T-helper 2 cell treated with Interferon-gamma antibody and Interleukin-4, amounts not matched to agents 5 μg/mL and 100 μg/mL, for 36 hours (primary cell): Measurements from ENCODE around the gene METTL22.
A peak's percentile ranks its signal among the peaks of the same experiment; 100 is the strongest.
"Not testable (repeated sequence)": the region's sequence is repeated elsewhere in the genome, so short reads cannot be mapped to it uniquely, and the experiment has no call there.

Source experiments
- DNase-seq: peaks from one replicate; pipeline ENCODE4 v3.0.0; 2021; ENCODE audit warnings: low spot score
- H3K27ac Mint-ChIP-seq: one replicate; pipeline ENCODE4 v1.8.0; 2021; ENCODE audit warnings: mild to moderate bottlenecking, mixed read lengths
- H3K27me3 Mint-ChIP-seq: one replicate; pipeline ENCODE4 v1.8.0; 2021; ENCODE audit warnings: low read depth, mixed read lengths
- H3K36me3 Mint-ChIP-seq: one replicate; pipeline ENCODE4 v1.8.0; 2021; ENCODE audit warnings: low read depth, mixed read lengths
- H3K4me1 Mint-ChIP-seq: one replicate; pipeline ENCODE4 v1.8.0; 2021; ENCODE audit warnings: low read depth, mixed read lengths
- H3K4me3 Mint-ChIP-seq: one replicate; pipeline ENCODE4 v1.8.0; 2022; ENCODE audit warnings: mild to moderate bottlenecking, moderate library complexity, mixed read lengths
- H3K9me3 Mint-ChIP-seq: one replicate; pipeline ENCODE4 v1.8.0; 2021; ENCODE audit warnings: mixed read lengths

METTL22 gene

GRCh38 chr16:8649829-8650554 lies 28.5 kb downstream of the METTL22 start:
- no peak for DNase-seq
- Mint-ChIP-seq H3K36me3 (peaks cover 24% of the 10 kb centered on the region), H3K4me3 (no peak overlapping the region), H3K9me3 (no peaks in the 10 kb centered on the region), H3K27me3 (no peaks in the 10 kb centered on the region), H3K27ac (no peak overlapping the region), H3K4me1 (peaks cover 5% of the 10 kb centered on the region)

DNA sequence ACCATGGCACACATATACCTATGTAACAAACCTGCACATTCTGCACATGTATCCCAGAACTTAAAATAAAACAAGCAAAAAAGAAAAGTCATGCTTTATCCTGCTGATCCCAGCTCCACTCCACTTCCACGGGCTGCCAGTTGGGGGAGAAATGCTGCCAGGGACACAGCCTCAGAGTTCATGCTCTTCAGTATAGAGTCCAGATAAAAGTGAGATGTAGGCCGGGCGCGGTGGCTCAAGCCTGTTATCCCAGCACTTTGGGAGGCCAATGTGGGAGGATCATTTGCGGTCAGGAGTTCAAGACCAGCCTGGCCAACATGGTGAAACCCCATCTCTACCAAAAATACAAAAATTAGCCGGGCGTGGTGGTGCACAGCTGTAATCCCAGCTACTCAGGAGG lies 30.5 kb downstream of the METTL22 start:
- H3K27me3 Mint-ChIP-seq, H3K9me3 Mint-ChIP-seq, H3K4me1 Mint-ChIP-seq, H3K27ac Mint-ChIP-seq, DNase-seq, H3K4me3 Mint-ChIP-seq: not testable (repeated sequence)
- H3K36me3 Mint-ChIP-seq = peaks cover 12% of the 10 kb centered on the region

DNA sequence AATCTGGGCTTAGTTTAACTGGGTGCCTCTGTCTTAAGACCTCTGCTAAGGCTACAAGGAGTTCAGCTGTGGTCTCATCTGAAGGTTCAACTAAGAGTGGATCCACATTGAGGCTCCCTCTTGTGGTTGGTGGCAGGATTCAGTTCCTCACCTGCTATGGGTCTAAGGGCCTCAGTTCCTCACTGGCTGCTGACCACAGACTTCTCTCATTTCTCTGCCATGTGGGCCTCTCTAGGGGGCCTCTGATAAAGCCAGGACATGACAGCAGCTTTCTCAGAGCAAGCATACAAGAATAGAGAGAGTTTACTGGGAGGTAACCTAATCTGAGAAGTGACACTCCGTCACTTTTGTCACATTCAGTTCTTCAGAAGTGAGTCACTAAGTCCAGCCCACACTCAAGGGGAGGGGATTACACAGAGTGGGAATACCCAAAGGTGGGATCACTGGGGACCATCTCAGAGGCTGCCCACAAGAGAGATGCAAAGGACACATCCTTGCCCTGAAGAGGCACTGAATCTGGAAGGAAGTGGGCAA lies 33.8 kb downstream of the METTL22 start:
- Mint-ChIP-seq H3K4me3 (no peak overlapping the region), H3K4me1 (peaks cover 4% of the 10 kb centered on the region), H3K36me3 (no peaks in the 10 kb centered on the region), H3K27ac (no peak overlapping the region), H3K27me3 (no peaks in the 10 kb centered on the region), H3K9me3 (no peaks in the 10 kb centered on the region)
- peak; percentile 60 for DNase-seq

- no peak overlapping the region for H3K4me3 Mint-ChIP-seq
Measured at GRCh38 chr16:8656376-8656775, 34.9 kb downstream of the METTL22 start.

DNA sequence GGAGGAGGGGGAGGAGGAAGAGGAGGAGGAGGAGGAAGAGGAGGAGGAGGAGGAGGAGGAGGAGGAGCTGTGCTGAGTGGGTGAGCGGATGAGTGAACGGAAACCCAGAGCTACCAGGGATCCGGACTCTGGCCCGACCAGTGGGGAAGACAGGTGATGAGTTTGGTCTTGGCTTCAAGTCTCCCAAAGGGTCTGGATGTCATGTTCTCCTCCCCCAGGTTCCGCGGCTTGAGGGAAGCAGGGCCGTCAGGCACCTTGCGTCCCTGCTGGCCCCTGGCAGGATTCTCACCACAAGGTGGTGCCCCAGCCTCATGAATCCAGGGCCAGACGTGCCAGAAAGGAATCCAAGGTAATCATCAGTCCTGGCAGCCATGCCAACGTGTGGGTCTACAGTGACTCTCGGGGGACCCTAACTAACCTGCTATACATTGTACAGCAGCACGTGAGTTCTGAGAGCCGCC lies 39.4 kb downstream of the METTL22 start:
- H3K4me3 Mint-ChIP-seq = no peak overlapping the region
- H3K27me3 Mint-ChIP-seq = no peaks in the 10 kb centered on the region
- no peaks in the 10 kb centered on the region for H3K9me3 Mint-ChIP-seq
- H3K4me1 Mint-ChIP-seq = peaks cover 3% of the 10 kb centered on the region
- H3K27ac Mint-ChIP-seq = no peak overlapping the region
- peak; percentile 55 for DNase-seq
- H3K36me3 Mint-ChIP-seq = no peaks in the 10 kb centered on the region

More at GRCh38 chr16:8656376-8656775, 34.9 kb downstream of the METTL22 start:
- peaks cover 7% of the 10 kb centered on the region for H3K4me1 Mint-ChIP-seq
- H3K9me3 Mint-ChIP-seq = no peaks in the 10 kb centered on the region
- no peak overlapping the region for H3K27ac Mint-ChIP-seq
- no peak for DNase-seq
- no peaks in the 10 kb centered on the region for H3K27me3 Mint-ChIP-seq
- H3K36me3 Mint-ChIP-seq = no peaks in the 10 kb centered on the region

DNA sequence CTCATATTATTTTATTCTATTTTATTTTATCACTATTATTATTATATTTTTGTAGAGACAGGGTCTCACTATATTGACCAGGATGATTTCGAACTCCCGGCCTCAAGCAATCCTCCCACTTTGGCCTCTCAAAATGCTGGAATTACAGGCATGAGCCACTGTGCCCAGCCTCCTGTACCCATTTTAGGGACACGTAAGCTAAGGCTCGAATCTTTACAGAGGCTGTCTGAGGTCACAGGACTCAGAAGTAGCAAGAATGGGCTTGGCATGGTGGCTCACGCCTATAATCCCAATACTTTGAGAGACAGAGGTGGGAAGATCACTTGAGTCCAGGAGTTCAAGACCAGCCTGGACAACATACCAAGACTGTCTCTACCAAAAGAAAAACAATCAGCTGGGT lies 40.2 kb downstream of the METTL22 start:
- Mint-ChIP-seq H3K27ac (no peak overlapping the region), H3K4me1 (peaks cover 3% of the 10 kb centered on the region), H3K27me3 (no peaks in the 10 kb centered on the region), H3K4me3 (no peak overlapping the region), H3K9me3 (no peaks in the 10 kb centered on the region), H3K36me3 (no peaks in the 10 kb centered on the region)
- no peak for DNase-seq

DNA sequence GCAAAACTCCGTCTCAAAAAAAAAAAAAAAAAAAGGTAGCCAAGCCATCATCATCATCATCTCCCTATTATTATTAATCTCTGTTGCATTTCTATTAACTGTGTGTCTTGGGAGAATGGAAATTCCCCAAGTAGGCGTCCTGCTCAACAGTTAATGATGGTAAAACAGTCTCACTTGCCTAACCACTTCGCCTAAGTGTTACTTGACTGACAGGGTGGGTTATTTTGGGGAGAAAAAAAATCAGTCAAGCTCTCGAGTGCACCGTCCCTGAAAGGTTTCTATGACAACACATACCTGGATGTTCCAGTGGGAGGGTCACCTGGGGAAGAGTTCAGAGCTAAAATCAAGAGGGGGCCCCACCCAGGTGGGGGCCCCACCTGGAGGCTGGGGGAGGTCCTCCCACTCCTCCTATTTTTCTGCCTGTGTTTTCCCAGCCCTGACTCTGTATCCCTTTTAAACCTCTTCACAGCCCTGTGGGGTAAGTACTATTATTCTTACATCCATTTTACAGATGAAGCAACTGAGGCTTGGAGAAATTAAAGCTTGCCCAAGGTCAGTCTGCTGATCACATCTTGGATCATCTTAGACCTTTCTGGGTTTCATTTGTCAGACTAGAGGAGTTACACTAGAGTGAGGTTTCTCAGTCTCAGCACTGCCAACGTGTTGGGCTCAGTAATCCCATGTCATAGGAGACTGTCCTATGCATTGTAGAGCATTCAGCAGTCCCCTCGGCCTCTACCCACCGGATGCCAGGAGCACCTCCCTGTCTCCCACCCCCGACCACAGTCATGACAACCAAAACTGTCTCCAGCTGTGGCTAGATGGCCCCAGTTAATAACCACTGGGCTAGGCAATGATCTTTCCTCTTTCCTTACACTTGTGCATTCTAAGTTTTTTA lies 41.9 kb downstream of the METTL22 start:
- Mint-ChIP-seq H3K9me3 (no peaks in the 10 kb centered on the region), H3K36me3 (peaks cover 3% of the 10 kb centered on the region), H3K27ac (no peak overlapping the region), H3K4me1 (peaks cover 3% of the 10 kb centered on the region), H3K4me3 (no peak overlapping the region), H3K27me3 (no peaks in the 10 kb centered on the region)
- DNase-seq = no peak

GRCh38 chr16:8665529-8665928 lies 44.0 kb downstream of the METTL22 start:
- Mint-ChIP-seq H3K27ac (no peak overlapping the region), H3K36me3 (peaks cover 3% of the 10 kb centered on the region), H3K4me1 (peaks cover under 1% of the 10 kb centered on the region), H3K4me3 (no peak overlapping the region), H3K9me3 (no peaks in the 10 kb centered on the region), H3K27me3 (no peaks in the 10 kb centered on the region)
- DNase-seq = no peak

DNA sequence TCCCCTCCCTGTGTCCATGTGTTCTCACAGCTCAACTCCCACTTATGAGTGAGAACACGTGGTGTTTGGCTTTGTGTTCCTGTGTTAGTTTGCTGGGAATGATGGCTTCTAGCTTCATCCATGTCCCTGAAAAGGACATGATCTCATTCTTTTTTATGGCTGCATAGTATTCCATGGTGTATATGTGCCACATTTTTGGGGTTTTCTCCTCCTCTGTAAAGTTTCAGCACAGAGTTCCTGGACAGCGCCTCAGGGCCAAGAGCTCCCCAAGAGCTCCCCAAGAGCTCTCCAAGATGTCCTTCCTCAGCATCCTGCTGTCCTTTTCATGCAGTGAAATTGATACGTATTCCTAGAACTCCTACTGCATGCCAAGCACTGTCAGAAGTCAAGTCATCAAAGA lies 46.0 kb downstream of the METTL22 start:
- Mint-ChIP-seq H3K27me3 (no peaks in the 10 kb centered on the region), H3K36me3 (peaks cover 3% of the 10 kb centered on the region), H3K4me3 (no peak overlapping the region), H3K27ac (no peak overlapping the region), H3K9me3 (no peaks in the 10 kb centered on the region), H3K4me1 (no peaks in the 10 kb centered on the region)
- no peak for DNase-seq

- no peak for DNase-seq
- H3K27me3 Mint-ChIP-seq = no peaks in the 10 kb centered on the region
- no peaks in the 10 kb centered on the region for H3K4me1 Mint-ChIP-seq
- H3K4me3 Mint-ChIP-seq = no peak overlapping the region
- no peaks in the 10 kb centered on the region for H3K9me3 Mint-ChIP-seq
- peaks cover 3% of the 10 kb centered on the region for H3K36me3 Mint-ChIP-seq
- no peak overlapping the region for H3K27ac Mint-ChIP-seq
Measured at GRCh38 chr16:8668113-8668512, 46.6 kb downstream of the METTL22 start.

DNA sequence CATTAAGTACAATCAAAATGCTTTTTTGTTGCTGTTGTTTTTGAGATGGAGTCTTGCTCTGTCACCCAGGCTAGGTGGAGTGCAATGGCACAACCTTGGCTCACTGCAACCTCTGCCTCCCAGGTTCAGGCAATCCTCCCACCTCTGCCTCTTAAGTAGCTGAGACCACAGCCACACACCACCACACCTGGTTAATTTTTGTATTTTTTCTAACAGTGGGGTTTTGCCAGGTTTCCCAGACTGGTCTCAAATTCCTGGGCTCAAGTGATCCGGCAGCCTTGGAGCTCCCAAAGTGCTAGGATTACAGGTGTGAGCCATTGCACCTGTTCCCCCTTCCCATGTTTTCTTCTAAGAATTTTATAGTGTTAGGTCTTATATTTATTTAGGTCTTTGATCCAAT lies 48.0 kb downstream of the METTL22 start:
- H3K4me1 Mint-ChIP-seq = peaks cover 2% of the 10 kb centered on the region
- no peak for DNase-seq
- no peaks in the 10 kb centered on the region for H3K9me3 Mint-ChIP-seq
- no peak overlapping the region for H3K27ac Mint-ChIP-seq
- no peaks in the 10 kb centered on the region for H3K27me3 Mint-ChIP-seq
- no peak overlapping the region for H3K4me3 Mint-ChIP-seq
- H3K36me3 Mint-ChIP-seq = peaks cover 3% of the 10 kb centered on the region

- no peak overlapping the region for H3K4me3 Mint-ChIP-seq
- peaks cover 1% of the 10 kb centered on the region for H3K27me3 Mint-ChIP-seq
- DNase-seq = no peak
- no peaks in the 10 kb centered on the region for H3K9me3 Mint-ChIP-seq
- peaks cover 3% of the 10 kb centered on the region for H3K36me3 Mint-ChIP-seq
- H3K4me1 Mint-ChIP-seq = peaks cover 4% of the 10 kb centered on the region
- H3K27ac Mint-ChIP-seq = no peak overlapping the region
Measured at GRCh38 chr16:8670014-8670560, 48.6 kb downstream of the METTL22 start.

DNA sequence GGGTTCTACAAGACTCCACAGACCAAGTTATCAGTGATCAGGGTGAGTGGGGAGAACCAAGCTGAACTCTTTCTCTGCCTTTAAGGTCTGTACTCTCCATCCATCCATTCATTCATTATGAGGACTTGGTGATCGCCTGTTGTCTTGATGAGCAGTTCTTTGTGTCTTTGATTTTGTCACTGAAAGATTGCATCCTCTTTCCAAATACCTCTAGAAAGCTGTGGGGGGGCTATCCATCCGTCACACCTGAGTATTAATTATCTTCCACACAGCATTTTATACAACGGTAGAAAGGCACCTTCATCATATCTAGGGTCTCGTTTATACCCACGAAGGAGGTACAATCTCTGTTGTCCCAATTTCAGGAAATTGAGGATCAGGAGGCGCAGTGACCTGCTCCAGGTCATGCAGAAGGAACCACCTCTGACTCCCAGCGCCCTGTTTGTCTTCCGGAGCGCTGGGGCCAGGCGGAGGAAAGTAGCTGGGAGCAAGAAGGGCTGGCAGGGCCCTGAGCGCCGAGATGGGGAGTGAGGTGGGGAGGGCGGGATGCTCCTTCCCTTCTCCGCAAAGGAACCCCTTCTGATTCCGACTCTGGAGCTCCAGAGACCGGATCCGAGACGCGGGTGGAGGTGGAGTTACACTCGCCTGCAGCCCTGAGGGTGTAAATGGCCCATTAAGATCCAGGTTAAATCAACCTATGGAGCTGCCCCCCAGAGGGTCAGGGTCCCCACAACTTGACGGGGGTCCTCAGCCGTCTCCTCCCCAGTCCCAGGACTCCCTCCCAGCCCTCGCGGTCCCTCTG lies 52.3 kb downstream of the METTL22 start:
- peaks cover 13% of the 10 kb centered on the region for H3K4me1 Mint-ChIP-seq
- no peak overlapping the region for H3K27ac Mint-ChIP-seq
- peak overlapping the region; percentile 77 for H3K4me3 Mint-ChIP-seq
- no peaks in the 10 kb centered on the region for H3K9me3 Mint-ChIP-seq
- H3K36me3 Mint-ChIP-seq = no peaks in the 10 kb centered on the region
- H3K27me3 Mint-ChIP-seq = peaks cover 3% of the 10 kb centered on the region
- DNase-seq = no peak
